Activated naive CD4-positive, alpha-beta T cell treated with anti-CD3 and anti-CD28 coated beads for 36 hours (primary cell): ENCODE results near the gene VPS52. TPM values are rescaled to one million over a fixed set of nuclear protein-coding genes. Genes with fewer than 3 reads are reported as not detected.
A peak's percentile ranks its signal among the peaks of the same experiment; 100 is the strongest.

Experiments
- CTCF ChIA-PET: fragments of 350-600 bp; sonication (Branson Sonifier 250); formaldehyde crosslinking; loops from one replicate; lab custom pipeline; 2021; ENCODE audit warnings: antibody characterized with exemption; lab: Charles Lee
- DNase-seq: peaks from one replicate; pipeline ENCODE4 v3.0.0-alpha.2; 2020
- H3K27ac Mint-ChIP-seq: one replicate; pipeline ENCODE4 v1.8.0; 2021; ENCODE audit warnings: mild to moderate bottlenecking, mixed read lengths
- H3K27me3 Mint-ChIP-seq: one replicate; pipeline ENCODE4 v1.8.0; 2021; ENCODE audit warnings: low read depth, mixed read lengths
- H3K36me3 Mint-ChIP-seq: one replicate; pipeline ENCODE4 v1.8.0; 2021; ENCODE audit warnings: low read depth, mixed read lengths
- H3K4me1 Mint-ChIP-seq: one replicate; pipeline ENCODE4 v1.8.0; 2021; ENCODE audit warnings: low read depth, mixed read lengths
- H3K4me3 Mint-ChIP-seq: one replicate; pipeline ENCODE4 v1.8.0; 2021; ENCODE audit warnings: mild to moderate bottlenecking, moderate library complexity, mixed read lengths
- H3K9me3 Mint-ChIP-seq: one replicate; pipeline ENCODE4 v1.8.0; 2021; ENCODE audit warnings: mixed read lengths
- intact Hi-C: fragments of 100-400 bp; cut with micrococcal nuclease; formaldehyde crosslinking; loops from one replicate; pipeline ENCODE4 v1.15.1; 2023
- total RNA-seq, 2 experiments: library from RNA; stranded (reverse); gene quantifications; one replicate each; pipeline ENCODE4 v1.2.3, GENCODE V29; 2021

Gene VPS52
- total RNA-seq, 2 experiments from 2014 or later, result 30.3 to 31.0 TPM

- Mint-ChIP-seq H3K27me3 (no peaks in the 10 kb centered on the region), H3K4me1 (peaks cover 29% of the 10 kb centered on the region), H3K36me3 (peaks cover 26% of the 10 kb centered on the region), H3K4me3 (peak overlapping the region; percentile 85), H3K9me3 (no peaks in the 10 kb centered on the region), H3K27ac (peak overlapping the region; percentile 98)
- DNase-seq, result peak; percentile 96
- intact Hi-C loops, result loop anchor here (1.0 to 2.0 kb wide), 8 partner anchors 15 to 111 kb away; partner anchors contain the start of genes B3GALT4, PHF1, RXRB and SLC39A7
- CTCF ChIA-PET, result interaction anchor here (0.6 to 1.7 kb wide), 8 partner anchors 10 to 49 kb away, joined by 3 to 13 read pairs (median 4); partner anchors contain the start of genes RPS18, VPS52 and WDR46
Observed at GRCh38 chr6:33299237-33299944, 27.7 kb upstream of the VPS52 start.

GRCh38 chr6:33298773-33299236 lies 27.1 kb upstream of the VPS52 start, which contains the start of gene RGL2:
TSS of gene RGL2 (minus strand) at chr6:33298942. CDS start at chr6:33298610, 332 bp downstream.
- CTCF ChIA-PET, result interaction anchor here (0.6 to 1.7 kb wide), 7 partner anchors 10 to 49 kb away, joined by 3 to 13 read pairs (median 4); partner anchors contain the start of genes RPS18, VPS52 and WDR46
- Mint-ChIP-seq H3K36me3 (peaks cover 24% of the 10 kb centered on the region), H3K27me3 (no peaks in the 10 kb centered on the region), H3K27ac (peak within 1 kb of the TSS; percentile 98), H3K9me3 (no peaks in the 10 kb centered on the region), H3K4me1 (peaks cover 28% of the 10 kb centered on the region), H3K4me3 (peak within 1 kb of the TSS; percentile 85)
- intact Hi-C loops, result loop anchor here (1.0 to 2.0 kb wide), 9 partner anchors 10 to 112 kb away; partner anchors contain the start of genes B3GALT4, PFDN6, PHF1 and RXRB
- peak; percentile 77 for DNase-seq

- DNase-seq, result peak; percentile 74
- Mint-ChIP-seq H3K27ac (peak overlapping the region; percentile 98), H3K4me3 (peak overlapping the region; percentile 85), H3K36me3 (peaks cover 21% of the 10 kb centered on the region), H3K27me3 (no peaks in the 10 kb centered on the region), H3K9me3 (no peaks in the 10 kb centered on the region), H3K4me1 (peaks cover 25% of the 10 kb centered on the region)
- intact Hi-C loops, result loop anchor here (1.0 to 2.0 kb wide), 3 partner anchors 9 to 113 kb away; partner anchors contain the start of genes PFDN6, PHF1 and WDR46
- CTCF ChIA-PET, result interaction anchor here (1.0 to 1.7 kb wide), 4 partner anchors 13 to 46 kb away, joined by 4 to 13 read pairs (median 5); partner anchors contain the start of genes RPS18 and VPS52
Observed at GRCh38 chr6:33297956-33298772, 26.5 kb upstream of the VPS52 start.

GRCh38 chr6:33297406-33297955 lies 25.8 kb upstream of the VPS52 start:
- no peak for DNase-seq
- CTCF ChIA-PET, result interaction anchor here (1.0 kb wide), 1 partner anchor 20 kb away, joined by 4 read pairs; no protein-coding TSS in a partner anchor
- H3K9me3 Mint-ChIP-seq, result no peaks in the 10 kb centered on the region
- no peaks in the 10 kb centered on the region for H3K27me3 Mint-ChIP-seq
- H3K36me3 Mint-ChIP-seq, result peaks cover 22% of the 10 kb centered on the region
- H3K27ac Mint-ChIP-seq, result no peak overlapping the region
- intact Hi-C loops, result no loop called here
- H3K4me1 Mint-ChIP-seq, result peaks cover 25% of the 10 kb centered on the region
- peak overlapping the region; percentile 32 for H3K4me3 Mint-ChIP-seq

GRCh38 chr6:33296797-33297405 lies 25.2 kb upstream of the VPS52 start:
- peaks cover 25% of the 10 kb centered on the region for H3K4me1 Mint-ChIP-seq
- H3K9me3 Mint-ChIP-seq, result no peaks in the 10 kb centered on the region
- peak overlapping the region; percentile 4 for H3K27ac Mint-ChIP-seq
- H3K4me3 Mint-ChIP-seq, result no peak overlapping the region
- intact Hi-C loops, result no loop called here
- H3K36me3 Mint-ChIP-seq, result peaks cover 19% of the 10 kb centered on the region
- CTCF ChIA-PET, result no interaction called here
- no peak for DNase-seq
- H3K27me3 Mint-ChIP-seq, result no peaks in the 10 kb centered on the region

GRCh38 chr6:33295621-33296369 lies 24.1 kb upstream of the VPS52 start:
- CTCF ChIA-PET, result no interaction called here
- Mint-ChIP-seq H3K9me3 (no peaks in the 10 kb centered on the region), H3K27ac (no peak overlapping the region), H3K4me1 (peaks cover 27% of the 10 kb centered on the region), H3K4me3 (no peak overlapping the region), H3K36me3 (peaks cover 23% of the 10 kb centered on the region), H3K27me3 (no peaks in the 10 kb centered on the region)
- no peak for DNase-seq
- intact Hi-C loops, result no loop called here

GRCh38 chr6:33294086-33294823 lies 22.6 kb upstream of the VPS52 start:
- Mint-ChIP-seq H3K9me3 (no peaks in the 10 kb centered on the region), H3K4me3 (no peak overlapping the region), H3K4me1 (peaks cover 28% of the 10 kb centered on the region), H3K27ac (no peak overlapping the region), H3K36me3 (peaks cover 10% of the 10 kb centered on the region), H3K27me3 (no peaks in the 10 kb centered on the region)
- CTCF ChIA-PET, result no interaction called here
- intact Hi-C loops, result no loop called here
- DNase-seq, result no peak

- DNase-seq, result no peak
- Mint-ChIP-seq H3K27ac (peak overlapping the region; percentile 28), H3K27me3 (no peaks in the 10 kb centered on the region), H3K36me3 (peaks cover 12% of the 10 kb centered on the region), H3K4me1 (peaks cover 33% of the 10 kb centered on the region), H3K4me3 (no peak overlapping the region), H3K9me3 (no peaks in the 10 kb centered on the region)
- intact Hi-C loops, result no loop called here
- CTCF ChIA-PET, result interaction anchor here (0.6 kb wide), 1 partner anchor 14 kb away, joined by 3 read pairs; no protein-coding TSS in a partner anchor
Observed at GRCh38 chr6:33292996-33293682, 21.5 kb upstream of the VPS52 start.

- no peaks in the 10 kb centered on the region for H3K27me3 Mint-ChIP-seq
- no peaks in the 10 kb centered on the region for H3K9me3 Mint-ChIP-seq
- no peak for DNase-seq
- intact Hi-C loops, result no loop called here
- peaks cover 40% of the 10 kb centered on the region for H3K4me1 Mint-ChIP-seq
- H3K36me3 Mint-ChIP-seq, result peaks cover 16% of the 10 kb centered on the region
- CTCF ChIA-PET, result interaction anchor here (0.9 to 2.7 kb wide), 5 partner anchors 10 to 53 kb away, joined by 3 to 11 read pairs (median 3); partner anchors contain the start of gene B3GALT4
- H3K27ac Mint-ChIP-seq, result peak overlapping the region; percentile 91
- H3K4me3 Mint-ChIP-seq, result peak overlapping the region; percentile 99
Observed at GRCh38 chr6:33290459-33290858, 18.8 kb upstream of the VPS52 start.

- no peaks in the 10 kb centered on the region for H3K9me3 Mint-ChIP-seq
- intact Hi-C loops, result loop anchor here (1.0 to 2.0 kb wide), 5 partner anchors 8 to 499 kb away; partner anchors contain the start of genes LEMD2, RGL2 and VPS52
- peak overlapping the region; percentile 99 for H3K4me3 Mint-ChIP-seq
- H3K4me1 Mint-ChIP-seq, result peaks cover 40% of the 10 kb centered on the region
- no peaks in the 10 kb centered on the region for H3K27me3 Mint-ChIP-seq
- peaks cover 16% of the 10 kb centered on the region for H3K36me3 Mint-ChIP-seq
- no peak for DNase-seq
- peak overlapping the region; percentile 91 for H3K27ac Mint-ChIP-seq
- CTCF ChIA-PET, result interaction anchor here (0.9 to 2.7 kb wide), 6 partner anchors 11 to 54 kb away, joined by 3 to 11 read pairs (median 3); partner anchors contain the start of gene B3GALT4
Observed at GRCh38 chr6:33289784-33290315, 18.2 kb upstream of the VPS52 start.
